ENCODE measurements around the gene UBE4B.

- TF ChIP-seq, protein P1, sequence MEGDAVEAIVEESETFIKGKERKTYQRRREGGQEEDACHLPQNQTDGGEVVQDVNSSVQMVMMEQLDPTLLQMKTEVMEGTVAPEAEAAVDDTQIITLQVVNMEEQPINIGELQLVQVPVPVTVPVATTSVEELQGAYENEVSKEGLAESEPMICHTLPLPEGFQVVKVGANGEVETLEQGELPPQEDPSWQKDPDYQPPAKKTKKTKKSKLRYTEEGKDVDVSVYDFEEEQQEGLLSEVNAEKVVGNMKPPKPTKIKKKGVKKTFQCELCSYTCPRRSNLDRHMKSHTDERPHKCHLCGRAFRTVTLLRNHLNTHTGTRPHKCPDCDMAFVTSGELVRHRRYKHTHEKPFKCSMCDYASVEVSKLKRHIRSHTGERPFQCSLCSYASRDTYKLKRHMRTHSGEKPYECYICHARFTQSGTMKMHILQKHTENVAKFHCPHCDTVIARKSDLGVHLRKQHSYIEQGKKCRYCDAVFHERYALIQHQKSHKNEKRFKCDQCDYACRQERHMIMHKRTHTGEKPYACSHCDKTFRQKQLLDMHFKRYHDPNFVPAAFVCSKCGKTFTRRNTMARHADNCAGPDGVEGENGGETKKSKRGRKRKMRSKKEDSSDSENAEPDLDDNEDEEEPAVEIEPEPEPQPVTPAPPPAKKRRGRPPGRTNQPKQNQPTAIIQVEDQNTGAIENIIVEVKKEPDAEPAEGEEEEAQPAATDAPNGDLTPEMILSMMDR (IDR thresholded peaks at IDR 0.05 in 2 of 3, conservative IDR thresholded peaks at IDR 0.05 in 1 of 3; ENCODE audit: control insufficient read depth in 2 of 3, extremely low read depth in 1 of 3, insufficient read depth in 1 of 3, low read depth in 3 of 3, low read length in 3 of 3): no peak
- TF ChIP-seq EP300 (IDR thresholded peaks at IDR 0.05; ENCODE audit: borderline replicate concordance in 1 of 2, control insufficient read depth in 1 of 2, low read depth in 2 of 2, low read length in 2 of 2) (no peak), MXI1 (IDR thresholded peaks at IDR 0.05; ENCODE audit: low read depth, low read length) (no peak), MAX (IDR thresholded peaks at IDR 0.05; ENCODE audit: low read depth, low read length) (no peak), POLR2AphosphoS5 (IDR thresholded peaks at IDR 0.05; ENCODE audit: low read length) (no peak), SMC3 (IDR thresholded peaks at IDR 0.05; ENCODE audit: borderline replicate concordance, low read length) (no peak), CEBPB (IDR thresholded peaks at IDR 0.05; ENCODE audit: borderline replicate concordance in 1 of 2, low read depth in 2 of 2, low read length in 2 of 2) (no peak), RAD51 (IDR thresholded peaks at IDR 0.05) (no peak)
- TF ChIP-seq, protein P2, sequence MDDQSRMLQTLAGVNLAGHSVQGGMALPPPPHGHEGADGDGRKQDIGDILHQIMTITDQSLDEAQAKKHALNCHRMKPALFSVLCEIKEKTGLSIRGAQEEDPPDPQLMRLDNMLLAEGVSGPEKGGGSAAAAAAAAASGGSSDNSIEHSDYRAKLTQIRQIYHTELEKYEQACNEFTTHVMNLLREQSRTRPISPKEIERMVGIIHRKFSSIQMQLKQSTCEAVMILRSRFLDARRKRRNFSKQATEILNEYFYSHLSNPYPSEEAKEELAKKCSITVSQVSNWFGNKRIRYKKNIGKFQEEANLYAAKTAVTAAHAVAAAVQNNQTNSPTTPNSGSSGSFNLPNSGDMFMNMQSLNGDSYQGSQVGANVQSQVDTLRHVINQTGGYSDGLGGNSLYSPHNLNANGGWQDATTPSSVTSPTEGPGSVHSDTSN (IDR thresholded peaks at IDR 0.05; ENCODE audit: insufficient replicate concordance, low read depth, low read length): no peak
These were observed 43.0 kb downstream of the UBE4B start for GRCh38 chr1:10075732-10076131.
